GM21528 (cell line): ENCODE data around the gene RSBN1.

Source experiments
- ATAC-seq: cut with Tn5 transposase; IDR thresholded peaks from one replicate; pipeline ENCODE4 v1.9.1; 2021; ENCODE audit warnings: mild to moderate bottlenecking, moderate library complexity; ENCODE audit not compliant: unreplicated experiment, low FRiP score

The RSBN1 gene

DNA sequence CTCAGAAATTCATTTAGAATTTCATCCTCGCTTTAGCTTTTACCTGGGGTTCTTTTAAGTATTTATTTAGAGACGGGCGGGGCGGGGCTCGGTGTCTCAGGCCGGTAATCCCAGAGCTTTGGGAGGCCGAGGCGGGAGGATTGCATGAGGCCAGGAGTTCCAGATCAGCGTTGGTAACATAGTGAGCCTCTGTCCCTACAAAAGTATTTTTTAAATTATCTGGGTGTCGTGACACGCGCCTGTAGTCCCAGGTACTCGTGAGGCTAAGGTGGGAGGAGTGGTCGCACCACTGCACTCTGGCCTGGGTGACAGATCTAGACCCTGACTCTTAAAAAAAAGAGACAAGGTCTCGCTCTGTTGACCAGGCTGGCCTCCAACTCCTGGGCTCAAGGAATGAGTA, 942 bp upstream of the RSBN1 start:
- no peak for ATAC-seq

DNA sequence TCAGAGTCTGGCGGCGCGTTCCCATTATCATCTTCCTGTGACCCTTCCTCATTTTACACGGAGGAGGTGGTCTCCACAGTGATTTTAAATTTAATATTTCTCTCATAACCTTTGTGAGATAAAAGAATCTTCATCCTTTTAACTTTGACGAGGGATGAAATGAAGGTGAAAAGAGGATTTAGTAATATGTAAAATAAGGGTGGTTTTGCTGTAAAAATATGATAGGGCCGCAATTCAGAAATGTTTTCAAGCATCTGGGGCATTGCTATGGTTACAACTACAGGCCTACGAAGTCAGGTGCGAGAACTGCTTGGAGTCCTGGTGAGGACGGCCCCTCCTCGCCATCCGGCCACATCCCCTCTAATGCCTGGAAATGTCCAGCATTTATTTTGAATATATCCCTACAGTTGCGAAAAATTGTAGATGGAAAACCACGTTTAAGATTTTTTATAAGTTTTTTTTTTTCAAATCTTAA, 422 bp upstream of the RSBN1 start:
- no peak for ATAC-seq

DNA sequence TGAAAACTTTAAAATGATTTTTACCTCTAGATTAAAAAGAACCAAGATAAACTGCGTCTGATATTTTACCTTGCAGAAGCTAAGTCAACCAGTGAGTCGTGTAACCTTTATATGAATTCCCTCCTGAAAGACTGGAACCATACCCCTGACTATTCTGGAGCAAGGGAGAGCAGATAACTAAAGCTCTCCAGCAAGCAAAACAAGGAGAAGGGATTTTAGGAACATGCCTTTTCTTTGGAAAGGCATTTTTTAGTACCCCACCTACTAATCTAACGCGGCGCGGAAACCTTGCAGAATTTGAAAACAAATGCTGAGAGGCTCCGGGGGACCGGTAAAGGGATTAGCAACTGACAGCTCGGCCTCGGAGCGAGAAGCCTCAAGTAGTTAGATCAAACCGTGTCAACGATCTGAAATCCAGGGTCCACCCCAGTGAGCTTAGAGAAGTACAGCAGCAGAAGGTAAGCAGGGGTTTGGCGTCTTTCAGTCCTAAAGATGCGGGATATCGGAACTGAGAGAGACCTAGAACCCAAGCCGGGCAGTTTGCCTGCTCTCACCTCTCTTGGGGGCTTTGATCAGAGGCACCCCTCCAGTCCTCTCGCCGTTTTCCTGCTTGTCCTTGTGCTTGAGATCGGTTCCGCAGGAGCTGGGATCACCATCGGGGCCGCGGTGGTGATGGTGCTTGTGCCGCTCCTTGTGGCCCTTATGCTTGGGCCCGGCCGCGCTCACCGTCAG, 954 bp downstream of the RSBN1 start:
- peak; percentile 38 for ATAC-seq

DNA sequence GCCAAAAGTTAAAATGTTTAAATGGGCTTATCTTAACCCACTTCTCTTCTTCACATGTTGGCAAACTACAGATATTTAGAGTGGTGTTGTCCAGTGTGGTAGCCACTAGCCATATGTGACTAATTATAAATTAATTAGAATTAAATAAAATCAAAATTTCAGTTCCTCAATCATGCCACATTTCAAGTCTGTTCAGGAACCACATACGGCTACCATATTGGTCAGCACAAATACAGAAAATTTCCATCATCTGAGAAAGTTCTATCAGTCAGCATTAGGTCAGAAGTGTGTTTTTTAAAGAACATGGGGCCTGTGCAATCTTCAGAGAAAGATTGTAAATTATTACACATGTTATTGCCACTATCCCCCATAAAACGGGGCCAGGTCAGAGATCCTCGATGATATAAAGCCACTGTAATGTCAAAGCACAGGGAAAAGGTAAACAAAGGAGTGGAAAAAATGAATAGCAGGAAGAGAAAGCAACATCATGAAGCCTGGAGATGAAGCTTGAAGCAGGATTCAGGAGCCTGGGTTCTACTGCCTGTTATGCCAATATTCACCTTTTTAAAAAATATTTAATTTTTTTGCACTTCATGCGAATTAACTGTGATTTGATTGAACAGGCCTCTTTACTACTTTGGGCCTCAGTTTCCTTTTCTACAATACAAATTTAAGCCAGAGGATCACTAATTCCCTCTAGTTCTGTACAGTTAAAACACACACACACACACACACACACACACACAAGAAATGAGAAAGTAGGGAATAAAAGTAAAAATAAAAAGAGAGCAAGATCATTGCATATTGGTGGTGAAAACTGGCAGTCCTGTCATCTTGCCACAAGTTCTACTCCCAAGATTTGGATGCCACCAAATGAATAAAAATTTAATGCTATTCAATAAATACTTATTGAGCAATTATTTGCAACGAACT, 2.3 kb downstream of the RSBN1 start:
- ATAC-seq, result no peak

DNA sequence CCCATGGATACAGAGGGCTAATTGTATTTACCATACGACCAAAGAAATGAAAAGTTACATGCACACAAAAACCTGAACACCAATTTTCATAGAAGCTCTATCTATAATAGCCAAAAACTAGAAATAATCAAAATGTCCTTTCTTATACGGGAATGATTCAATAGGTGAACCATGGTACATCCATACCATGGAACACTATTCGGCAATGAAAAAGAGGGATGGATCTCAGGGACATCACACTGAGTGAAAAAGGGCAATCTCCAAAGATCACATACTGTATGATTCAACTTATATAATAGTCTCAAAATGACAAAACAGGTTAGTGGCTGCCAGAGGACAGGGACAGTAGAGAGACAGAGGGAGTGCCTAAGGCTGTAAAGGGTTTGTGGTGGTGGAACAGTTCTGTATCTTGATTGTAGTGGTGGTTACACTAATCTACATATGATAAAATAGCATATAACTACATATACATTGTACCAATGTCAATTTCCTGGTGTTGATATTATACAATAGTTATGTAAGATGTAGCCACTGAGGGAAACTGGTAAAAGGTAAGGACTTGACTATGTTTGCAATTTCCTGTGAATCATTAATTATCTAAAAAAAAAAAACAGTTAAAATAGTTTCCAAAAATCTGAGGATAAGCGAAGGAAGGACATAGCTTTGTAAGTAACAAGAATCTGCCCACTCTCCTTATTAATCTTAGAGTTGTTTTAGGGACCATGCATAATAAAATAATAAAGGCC, 3.7 kb downstream of the RSBN1 start:
- ATAC-seq, result no peak

DNA sequence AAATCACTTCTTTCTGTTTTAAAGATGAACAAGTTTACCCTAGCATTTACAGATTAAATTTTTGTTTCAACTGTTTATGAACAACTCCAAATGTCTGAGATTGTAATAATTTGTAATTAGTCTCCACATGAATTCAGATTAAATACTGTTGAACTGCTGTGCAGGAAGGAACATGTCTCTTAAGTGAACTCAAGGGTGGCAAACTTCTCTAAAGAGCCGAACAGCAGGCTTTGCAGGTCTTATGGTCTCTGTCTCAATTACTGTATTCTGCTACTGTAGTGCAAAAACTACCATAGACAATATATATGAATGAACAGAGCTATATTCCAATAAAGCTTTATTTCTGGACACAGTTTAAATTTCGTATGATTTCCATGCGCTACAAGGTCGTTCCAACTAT, 6.6 kb downstream of the RSBN1 start:
- no peak for ATAC-seq

DNA sequence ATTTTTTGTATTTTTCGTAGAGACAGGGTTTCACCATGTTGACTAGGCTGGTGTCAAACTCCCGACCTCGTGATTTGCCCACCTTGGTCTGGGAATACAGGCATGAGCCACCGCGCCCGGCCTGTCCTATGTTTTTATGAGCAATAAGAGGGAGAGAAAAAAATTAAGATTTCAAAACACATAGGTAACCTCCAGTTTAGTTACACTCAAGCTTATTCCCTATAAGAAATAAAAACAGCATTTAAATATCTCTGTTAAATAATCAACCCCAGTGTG, 7.1 kb downstream of the RSBN1 start:
- no peak for ATAC-seq

DNA sequence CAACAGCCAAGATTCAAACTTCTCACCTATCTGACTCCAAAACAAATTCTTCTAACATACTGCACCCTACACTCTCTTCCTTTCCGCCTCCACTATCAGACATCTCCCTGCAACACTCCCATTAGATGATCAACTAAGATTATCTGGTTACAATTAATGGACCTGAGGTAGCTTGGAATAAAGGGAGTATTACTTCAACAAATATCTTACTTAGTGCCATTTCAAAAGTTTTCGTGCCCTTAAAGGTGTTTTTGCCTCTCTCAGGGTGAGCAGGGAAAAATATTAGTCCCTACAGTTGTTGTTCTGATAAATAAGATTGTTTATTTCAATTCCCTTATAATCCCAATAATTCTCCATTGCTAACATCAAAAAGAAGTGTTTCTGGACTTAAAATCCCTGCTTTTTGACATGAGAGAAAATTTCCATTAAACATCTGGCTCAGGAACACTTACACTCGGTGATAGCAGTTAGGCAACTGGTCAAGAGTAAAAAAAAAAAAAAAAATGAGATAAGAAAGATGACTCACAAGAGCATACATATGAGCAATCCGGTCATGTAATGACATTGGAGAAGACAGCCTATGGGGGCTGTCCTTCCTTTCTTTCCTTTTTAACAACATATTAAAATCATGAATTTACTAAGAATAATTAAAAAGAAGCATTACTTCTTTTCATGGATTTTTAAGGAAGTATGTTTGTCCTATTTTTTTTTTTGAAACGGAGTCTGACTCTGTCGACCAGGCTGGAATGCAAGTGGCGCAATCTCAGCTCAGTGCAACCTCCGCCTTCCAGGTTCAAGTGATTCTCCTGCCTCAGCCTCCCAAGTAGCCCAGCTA, 7.6 kb downstream of the RSBN1 start:
- ATAC-seq, result no peak

DNA sequence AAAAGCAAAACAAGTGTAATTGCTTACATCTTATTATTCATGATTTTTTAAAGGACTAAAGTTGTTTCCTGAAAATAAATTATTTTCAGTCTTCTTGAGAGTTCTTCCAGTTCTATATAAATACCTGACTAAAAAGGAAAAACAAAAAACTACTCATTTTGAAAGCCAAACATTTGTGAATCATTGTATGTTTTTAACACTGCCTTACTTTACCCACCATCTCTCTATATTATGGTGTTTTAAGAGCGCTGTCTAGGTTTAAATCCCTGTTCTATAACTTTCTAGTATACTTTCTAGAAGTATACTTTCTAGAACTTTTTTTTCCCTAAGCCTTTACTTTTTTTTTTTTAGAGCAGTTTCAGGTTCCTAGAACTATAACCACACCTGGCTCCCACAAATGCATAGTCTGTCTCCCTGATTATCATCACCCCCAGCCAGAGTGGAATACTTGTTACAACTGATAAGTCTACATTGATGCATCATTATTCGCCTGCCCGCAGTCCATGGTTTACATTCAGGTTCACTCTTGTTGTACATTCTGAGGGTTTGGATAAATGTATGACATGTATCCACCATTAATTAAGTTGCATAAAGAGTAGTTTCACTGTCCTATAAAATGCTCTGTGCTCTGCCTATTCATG, 9.8 kb downstream of the RSBN1 start:
- no peak for ATAC-seq

DNA sequence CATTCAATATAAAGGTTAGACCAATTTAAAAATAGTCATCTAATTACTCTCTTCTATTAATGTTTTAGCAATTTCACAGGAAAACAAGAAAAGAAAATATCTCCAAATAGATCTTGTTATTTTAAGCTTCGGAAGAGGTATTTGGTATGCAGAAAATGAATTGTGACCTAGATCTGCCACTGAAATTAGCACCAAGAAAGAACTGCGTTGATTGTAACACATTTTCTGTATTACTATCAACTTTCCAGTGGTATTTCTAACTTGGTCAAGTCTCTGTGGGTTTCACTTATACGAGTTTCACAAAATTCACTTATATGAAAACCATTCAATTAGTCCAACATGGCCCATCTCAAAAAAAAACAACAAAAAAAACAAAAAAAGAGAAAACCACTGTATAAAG, 11.8 kb downstream of the RSBN1 start:
- no peak for ATAC-seq

DNA sequence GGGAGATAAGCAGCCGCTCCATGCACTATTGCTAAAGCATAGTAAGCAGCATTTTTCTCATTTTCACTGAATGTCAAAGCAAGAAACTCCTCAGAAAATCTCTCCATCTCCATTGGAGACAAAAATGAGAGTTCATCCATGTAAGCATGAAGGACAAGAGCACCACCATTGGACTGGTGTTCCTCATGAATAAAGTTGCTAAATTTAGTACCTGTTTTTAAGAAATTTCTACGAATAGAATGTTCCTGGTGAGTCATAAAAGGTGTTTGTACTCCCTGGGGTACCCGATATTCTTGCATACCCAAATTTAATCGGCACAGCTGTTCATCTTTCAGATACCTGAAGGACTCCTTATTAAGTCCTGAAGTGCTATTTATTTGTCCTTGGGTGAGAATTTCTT, 14.8 kb downstream of the RSBN1 start:
- no peak for ATAC-seq

DNA sequence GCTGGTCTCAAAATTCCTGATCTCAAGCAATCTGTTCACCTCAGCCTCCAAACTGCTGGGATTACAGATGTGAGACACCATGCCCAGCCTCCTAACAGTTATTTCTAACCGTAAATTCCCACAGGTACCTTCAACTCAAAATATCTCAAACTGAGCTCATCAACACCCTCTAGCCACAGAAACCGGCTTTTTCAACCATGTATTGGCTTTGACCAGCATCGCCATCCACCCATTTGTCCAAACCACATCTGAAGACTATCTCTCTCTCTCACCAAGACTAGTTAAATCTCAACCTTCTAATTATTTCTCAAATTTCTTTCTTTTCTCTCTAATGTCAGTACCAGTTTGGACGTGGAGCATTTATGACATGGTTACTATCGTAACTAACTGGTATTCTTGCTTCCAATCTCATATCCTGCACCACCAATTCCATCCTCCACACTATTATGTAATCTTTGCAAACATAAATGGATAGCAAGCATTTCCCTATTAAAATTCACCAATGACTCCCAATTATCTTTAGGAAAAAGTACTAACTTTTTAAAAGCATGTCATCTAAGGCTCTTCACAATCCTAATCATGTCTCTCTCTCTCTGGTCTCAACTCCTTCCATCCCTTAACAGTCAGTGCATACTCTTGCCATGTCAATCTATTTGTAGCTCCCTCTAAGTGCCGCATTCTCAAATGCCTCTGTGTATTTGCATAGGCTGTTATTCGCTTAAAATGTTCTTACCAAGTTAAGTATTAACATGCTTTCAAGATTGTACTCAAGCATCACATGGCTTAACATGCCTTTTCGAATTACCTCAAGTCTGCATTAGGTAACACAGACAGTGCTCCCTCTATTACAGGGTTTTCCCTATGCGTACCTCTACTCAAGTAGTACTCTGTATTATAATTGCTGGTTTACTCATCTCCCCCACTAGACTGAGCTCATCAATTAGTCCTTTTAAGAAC, 18.1 kb downstream of the RSBN1 start:
- ATAC-seq, result no peak

DNA sequence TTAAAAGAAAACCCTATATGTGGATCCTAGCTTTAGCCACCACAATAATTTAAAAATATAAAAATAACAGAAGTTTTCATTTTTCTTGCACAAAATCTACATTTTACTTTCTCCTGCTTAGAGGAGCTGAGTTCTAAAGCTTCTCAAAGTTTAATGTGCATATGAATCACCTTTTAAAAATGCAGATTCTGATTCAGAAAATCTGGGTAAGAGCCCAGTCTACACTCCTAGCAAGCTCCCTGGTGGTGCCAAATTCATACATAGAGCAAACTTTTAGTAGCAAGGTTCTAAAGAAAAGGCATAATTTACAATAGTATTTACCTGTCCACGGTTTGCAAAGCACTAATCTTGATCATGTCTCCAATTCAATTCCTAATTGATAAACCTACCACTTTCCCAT, 19.3 kb downstream of the RSBN1 start:
- ATAC-seq, result no peak

DNA sequence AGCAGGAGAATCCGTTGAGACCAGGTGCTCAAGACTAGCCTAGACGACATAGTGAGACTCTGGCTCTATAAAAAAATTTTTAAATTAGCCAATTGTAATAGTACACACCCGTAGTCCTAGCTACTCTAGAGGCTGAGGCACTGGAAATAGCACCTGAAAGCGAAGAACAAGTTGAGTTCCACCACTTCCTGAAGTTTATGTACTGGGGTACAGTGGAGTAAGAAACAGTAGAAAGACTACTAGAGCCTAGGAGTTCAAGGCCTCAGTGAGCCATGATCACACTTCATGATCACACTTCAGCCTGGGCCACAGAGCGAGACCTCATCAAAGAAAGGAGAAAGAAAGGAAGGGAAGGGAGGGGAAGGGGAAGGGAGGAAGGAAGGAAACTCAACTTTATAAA, 19.8 kb downstream of the RSBN1 start:
- no peak for ATAC-seq

DNA sequence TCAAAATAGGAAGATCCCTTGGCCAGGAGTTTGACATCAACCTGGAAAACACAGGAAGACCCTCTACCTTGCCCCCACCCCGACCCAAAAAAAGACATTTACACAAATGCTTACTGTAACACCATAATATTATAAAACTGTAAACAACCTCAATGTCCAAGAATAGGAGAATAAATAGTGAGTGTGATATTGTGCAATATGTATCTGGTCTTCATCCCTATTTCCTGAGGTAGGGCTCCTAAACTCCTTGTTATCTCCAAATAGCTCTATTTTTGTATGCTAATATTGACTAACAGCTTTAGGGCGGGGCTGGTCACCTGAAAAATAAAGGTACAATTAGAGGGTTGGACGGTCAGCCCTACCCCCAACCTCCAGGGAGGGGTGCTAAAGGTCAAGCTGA, 23.5 kb downstream of the RSBN1 start:
- ATAC-seq, result no peak

DNA sequence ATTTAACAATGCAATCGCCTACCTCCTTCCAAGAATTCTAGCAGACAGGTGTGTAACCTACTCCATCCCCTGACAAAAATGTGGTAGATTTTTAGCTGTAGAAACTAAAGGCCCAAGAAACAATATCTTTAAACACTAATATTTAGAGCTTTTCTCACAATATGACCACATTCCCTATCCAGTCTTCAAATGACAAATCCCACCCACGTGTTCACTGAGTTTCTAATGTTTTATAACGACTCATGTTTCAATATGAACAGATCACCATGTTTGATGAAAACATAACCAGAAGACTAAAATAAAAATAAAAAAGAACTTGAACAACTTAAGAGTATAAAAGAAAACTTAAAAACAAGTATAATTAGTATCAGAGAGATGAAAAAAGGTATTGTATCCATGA, 24.6 kb downstream of the RSBN1 start:
- no peak for ATAC-seq

DNA sequence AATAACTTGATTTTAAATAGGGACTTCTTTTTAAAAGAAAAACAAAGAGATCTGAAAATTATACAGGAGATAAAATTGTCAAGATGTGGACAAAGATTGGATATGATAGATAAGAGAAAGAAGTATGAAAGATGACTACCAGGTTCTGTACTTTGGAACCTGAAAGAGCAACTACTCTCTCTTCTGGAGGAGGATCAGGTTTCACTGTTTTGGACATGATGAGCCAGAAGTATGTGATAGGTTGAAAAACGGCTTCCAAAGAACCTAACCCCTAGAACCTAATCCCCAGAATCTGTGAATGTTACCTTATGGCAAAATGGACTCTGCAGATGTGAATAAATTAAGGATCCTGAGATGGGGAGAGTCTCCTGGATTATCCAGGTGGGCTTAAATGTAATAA, 26.2 kb downstream of the RSBN1 start:
- ATAC-seq, result no peak

DNA sequence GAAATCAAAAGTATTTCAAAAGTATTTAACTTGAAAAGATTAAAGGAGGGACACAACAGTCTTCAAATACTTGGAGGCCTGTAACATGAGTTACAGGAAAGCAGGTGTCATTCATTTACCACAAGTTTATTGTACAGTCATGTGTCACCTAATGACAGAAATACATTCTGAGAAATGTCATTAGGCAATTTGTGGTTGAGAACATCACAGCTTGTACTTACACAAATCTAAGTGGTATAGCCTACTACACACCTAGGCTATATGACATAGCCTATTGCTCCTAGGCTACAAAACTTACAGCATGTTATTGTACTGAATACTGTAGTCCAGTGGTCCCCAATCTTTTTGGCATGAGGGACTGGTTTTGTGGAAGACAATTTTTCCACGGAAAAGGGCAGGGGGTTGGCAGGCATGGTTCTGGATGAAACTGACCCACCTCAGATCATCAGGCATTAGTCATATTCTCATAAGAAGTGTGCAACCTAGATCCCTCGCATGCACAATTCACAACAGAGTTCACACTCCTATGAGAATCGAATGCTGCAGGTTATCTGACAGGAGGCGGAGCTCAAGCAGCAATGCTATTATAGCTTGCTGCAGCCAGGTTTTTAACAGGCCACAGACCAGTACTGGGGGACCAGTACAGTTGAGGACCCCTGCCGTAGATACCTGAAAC, 28.0 kb downstream of the RSBN1 start:
- peak; percentile 59 for ATAC-seq
